Endothelial cell of umbilical vein (primary cell): ENCODE results near the gene DOCK1. TPM values are rescaled to one million over a fixed set of nuclear protein-coding genes. Genes with fewer than 3 reads are reported as not detected.

Experiments
- BruUV-seq: library from RNA; stranded (reverse); fragments of 400-500 nt; replicated peaks from 2 replicates; lab custom pipeline; 2021; lab: Mats Ljungman, UMichigan
- CTCF ChIA-PET: fragments of 300-600, 350-600 bp; sonication (Branson Sonifier 250); formaldehyde crosslinking; loops from one replicate; lab custom pipeline; 2021; ENCODE audit warnings: antibody characterized with exemption, inconsistent platforms; lab: Charles Lee
- POLR2A ChIA-PET: fragments of 300-600, 350-600 bp; sonication (Branson Sonifier 250); formaldehyde crosslinking; loops from one replicate; lab custom pipeline; 2021; ENCODE audit warnings: antibody characterized with exemption, inconsistent platforms; lab: Charles Lee
- DNase-seq: peaks from one replicate; pipeline ENCODE4 v3.0.0-alpha.2; 2011; ENCODE audit warnings: low read depth, low spot score
- FAIRE-seq: peaks from 2 replicates; lab custom pipeline; 2011; peaks lifted over from hg19 to GRCh38; lab: Jason Lieb, UNC
- H2AFZ ChIP-seq: 2 replicates; pipeline ENCODE4 v1.6.0; 2012; ENCODE audit warnings: low read depth, low read length, control low read depth, inconsistent platforms
- H3K27ac ChIP-seq: 2 replicates; pipeline ENCODE4 v1.5.1; 2011; ENCODE audit warnings: low read depth, mild to moderate bottlenecking, control low read depth, low read length, moderate library complexity; ENCODE audit not compliant: insufficient read depth
- H3K27me3 ChIP-seq, 2 experiments: 2 replicates each; pipeline versions ENCODE4 v1.6.0 to v1.6.1; 2011; ENCODE audit warnings: low read length in 2 of 2, mixed read lengths in 1 of 2; ENCODE audit not compliant: control insufficient read depth in 2 of 2, insufficient read depth in 2 of 2
- H3K36me3 ChIP-seq, 2 experiments: 2 replicates in 1 of 2; 3 replicates in 1 of 2; pipeline ENCODE4 v1.5.1; 2011; ENCODE audit warnings: low read length in 2 of 2, mild to moderate bottlenecking in 1 of 2, moderate library complexity in 1 of 2; ENCODE audit not compliant: control insufficient read depth in 2 of 2, insufficient read depth in 2 of 2; ENCODE audit errors: extremely low read depth in 1 of 2
- H3K4me1 ChIP-seq: 3 replicates; pipeline ENCODE4 v1.5.1; 2011; ENCODE audit warnings: mild to moderate bottlenecking, low read length; ENCODE audit not compliant: control insufficient read depth, insufficient read depth; ENCODE audit errors: extremely low read depth
- H3K4me2 ChIP-seq: 2 replicates; pipeline ENCODE4 v1.6.1; 2011; ENCODE audit warnings: low read length, control low read depth, mixed read lengths; ENCODE audit not compliant: insufficient read depth
- H3K4me3 ChIP-seq, 3 experiments: fragments of 200-600 bp in 1 of 3; sonication (generic), shearing (Covaris generic) in 1 of 3; replicated peaks in 1 of 3; 2 replicates each; pipeline ENCODE4 v1.5.1; 2011 to 2016; ENCODE audit warnings: control low read depth in 3 of 3, low read length in 3 of 3, mild to moderate bottlenecking in 2 of 3, inconsistent platforms in 1 of 3, low read depth in 1 of 3, moderate library complexity in 1 of 3; ENCODE audit not compliant: insufficient read depth in 1 of 3
- H3K79me2 ChIP-seq: 2 replicates; pipeline ENCODE4 v1.6.0; 2012; ENCODE audit warnings: low read length, inconsistent platforms; ENCODE audit not compliant: control insufficient read depth, insufficient read depth
- H3K9ac ChIP-seq: replicated peaks from 2 replicates; pipeline ENCODE3; 2011; ENCODE audit warnings: low read length, control low read depth; ENCODE audit not compliant: insufficient read depth; ENCODE audit errors: extremely low read depth
- H3K9me1 ChIP-seq: replicated peaks from 3 replicates; pipeline ENCODE4 v1.6.0; 2011; ENCODE audit warnings: mild to moderate bottlenecking, low read length; ENCODE audit not compliant: control insufficient read depth, insufficient read depth; ENCODE audit errors: extremely low read depth
- H3K9me3 ChIP-seq: replicated peaks from 2 replicates; pipeline ENCODE4 v1.5.1; 2012; ENCODE audit warnings: low read length, inconsistent platforms; ENCODE audit not compliant: control insufficient read depth, insufficient read depth
- H4K20me1 ChIP-seq: replicated peaks from 2 replicates; pipeline ENCODE3; 2011; ENCODE audit warnings: mild to moderate bottlenecking, low read length; ENCODE audit not compliant: control insufficient read depth, insufficient read depth; ENCODE audit errors: extremely low read depth
- CTCF ChIP-seq, 2 donors: IDR thresholded peaks; 1 replicate in 1 of 2; 2 replicates in 1 of 2; pipeline ENCODE4 v1.5.1; 2011; ENCODE audit warnings: low read length in 2 of 2, mild to moderate bottlenecking in 2 of 2, moderate library complexity in 2 of 2, control low read depth in 1 of 2, inconsistent platforms in 1 of 2, low read depth in 1 of 2; ENCODE audit not compliant: insufficient read depth in 1 of 2; ENCODE audit errors: extremely low read depth in 1 of 2
- EZH2 ChIP-seq: IDR thresholded peaks from 2 replicates; pipeline ENCODE4 v1.6.1; 2012; ENCODE audit warnings: borderline replicate concordance, low read depth, mild to moderate bottlenecking, moderate library complexity, low read length, inconsistent platforms; ENCODE audit not compliant: severe bottlenecking
- FOS ChIP-seq: IDR thresholded peaks from 2 replicates; pipeline ENCODE4 v1.6.1; 2011; ENCODE audit warnings: mild to moderate bottlenecking, low read length, moderate library complexity, borderline replicate concordance; ENCODE audit not compliant: insufficient read depth
- GATA2 ChIP-seq: IDR thresholded peaks from 2 replicates; pipeline ENCODE4 v1.7.0; 2011; ENCODE audit warnings: low read depth, mild to moderate bottlenecking, moderate library complexity, mixed read lengths, low read length; ENCODE audit not compliant: insufficient read length, insufficient read depth
- JUN ChIP-seq: IDR thresholded peaks from 2 replicates; pipeline ENCODE4 v1.6.1; 2011; ENCODE audit warnings: borderline replicate concordance, low read depth; ENCODE audit not compliant: insufficient read length, insufficient read depth
- MAX ChIP-seq: IDR thresholded peaks from 2 replicates; pipeline ENCODE4 v1.6.1; 2011; ENCODE audit not compliant: insufficient read depth, insufficient read length
- MYC ChIP-seq: IDR thresholded peaks from one replicate; pipeline ENCODE4 v1.6.1; 2011; ENCODE audit warnings: mild to moderate bottlenecking, low read depth, low read length
- POLR2A ChIP-seq: IDR thresholded peaks from 2 replicates; pipeline ENCODE4 v1.6.1; 2012; ENCODE audit warnings: low read depth, mild to moderate bottlenecking, control low read depth, low read length
- POLR2AphosphoS5 ChIP-seq: IDR thresholded peaks from 2 replicates; pipeline ENCODE4 v1.6.1; 2012; ENCODE audit warnings: low read depth, mild to moderate bottlenecking, control low read depth, low read length, moderate library complexity; ENCODE audit not compliant: insufficient read depth
- dilution Hi-C: fragments of 300-500 bp; cut with MboI; formaldehyde crosslinking; loops from one replicate; pipeline ENCODE4 v1.15.0; 2019; ENCODE audit warnings: low sequenced_read_pairs; ENCODE audit not compliant: extremely low pct_ligation_motif_present
- intact Hi-C: fragments of 100-400 bp; cut with micrococcal nuclease; formaldehyde crosslinking; loops from one replicate; pipeline ENCODE4 v1.10.0; 2022
- polyA plus RNA-seq, 4 experiments: library from polyadenylated mRNA; depleted of rRNA in 3 of 4; stranded (reverse) in 3 of 4; unstranded in 1 of 4; fragments of >200 nt; gene quantifications; 2 replicates each; pipeline versions ENCODE4 v1.2.1 to v1.2.3, GENCODE V29; 2011 to 2012; ENCODE audit warnings: missing spikeins in 1 of 4
- total RNA-seq: library from RNA; stranded (reverse); gene quantifications from 2 replicates; pipeline ENCODE4 v1.2.3, GENCODE V29; 2021

The DOCK1 gene
- total and polyA plus RNA-seq, 2 donors (not counting 3 experiments of a cell fraction or from before 2014, with no cell fraction given): 22.5 to 83.1 TPM

GRCh38 chr10:127059314-127059713 lies 154.1 kb downstream of the DOCK1 start:
- H3K4me2 ChIP-seq: no peak overlapping the region
- H3K4me3 ChIP-seq: no peak overlapping the region
- no peak overlapping the region for H2AFZ ChIP-seq
- no peaks in the 10 kb centered on the region for H3K4me1 ChIP-seq
- CTCF ChIA-PET: no interaction called here
- no peaks in the 10 kb centered on the region for H3K79me2 ChIP-seq
- no peaks in the 10 kb centered on the region for H3K9me3 ChIP-seq
- no peak for DNase-seq
- dilution Hi-C loops: no loop called here
- H3K9ac ChIP-seq: no peak overlapping the region
- intact Hi-C loops: no loop called here
- H3K9me1 ChIP-seq: no peaks in the 10 kb centered on the region
- TF ChIP-seq JUN (no peak), EZH2 (no peak), MAX (no peak), FOS (no peak), GATA2 (no peak), MYC (no peak), CTCF (IDR thresholded peaks at IDR 0.05; ENCODE audit: extremely low read depth in 1 of 2, insufficient read depth in 1 of 2, low read depth in 1 of 2, low read length in 2 of 2) (no peak), POLR2AphosphoS5 (no peak), POLR2A (no peak)
- POLR2A ChIA-PET: no interaction called here
- H3K27me3 ChIP-seq: no peaks in the 10 kb centered on the region
- no TSS peak for BruUV-seq
- peaks cover 7 to 8% of the 10 kb centered on the region in 2 experiments for H3K36me3 ChIP-seq
- FAIRE-seq: no peak
- H4K20me1 ChIP-seq: no peaks in the 10 kb centered on the region
- no peak overlapping the region for H3K27ac ChIP-seq
